GM18505 (cell line): ENCODE measurements around the gene MSANTD1.

Experiments used
- ATAC-seq: cut with Tn5 transposase; IDR thresholded peaks from one replicate; pipeline ENCODE4 v1.9.1; 2021; ENCODE audit not compliant: unreplicated experiment
- POLR2A ChIP-seq: IDR thresholded peaks from 4 replicates; pipeline ENCODE4 v1.6.1; 2011; ENCODE audit warnings: borderline replicate concordance; ENCODE audit not compliant: insufficient read depth, insufficient read length; ENCODE audit errors: extremely low read depth

MSANTD1 gene

GRCh38 chr4:3250438-3250955 lies 1.5 kb downstream of the MSANTD1 start:
- no peak for TF ChIP-seq POLR2A
- no peak for ATAC-seq

GRCh38 chr4:3250956-3251690 lies 2.2 kb downstream of the MSANTD1 start:
- no peak for TF ChIP-seq POLR2A
- ATAC-seq: no peak

GRCh38 chr4:3251691-3252479 lies 2.9 kb downstream of the MSANTD1 start:
- no peak for TF ChIP-seq POLR2A
- ATAC-seq: no peak

- ATAC-seq: no peak
These were observed 3.5 kb downstream of the MSANTD1 start for GRCh38 chr4:3252480-3252828.

GRCh38 chr4:3252831-3253641 lies 4.1 kb downstream of the MSANTD1 start:
- TF ChIP-seq POLR2A: no peak
- no peak for ATAC-seq

More at GRCh38 chr4:3252480-3252828, 3.5 kb downstream of the MSANTD1 start:
- no peak for TF ChIP-seq POLR2A

GRCh38 chr4:3253808-3254207 lies 4.8 kb downstream of the MSANTD1 start:
- ATAC-seq: no peak
- no peak for TF ChIP-seq POLR2A

- ATAC-seq: no peak
- TF ChIP-seq POLR2A: no peak
These were observed 5.6 kb downstream of the MSANTD1 start for GRCh38 chr4:3254302-3255131.

- ATAC-seq: no peak
- TF ChIP-seq POLR2A: no peak
These were observed 6.7 kb downstream of the MSANTD1 start for GRCh38 chr4:3255611-3256186.

GRCh38 chr4:3256230-3257102 lies 7.5 kb downstream of the MSANTD1 start:
- ATAC-seq: no peak
- no peak for TF ChIP-seq POLR2A

- no peak for ATAC-seq
- TF ChIP-seq POLR2A: no peak
These were observed 8.2 kb downstream of the MSANTD1 start for GRCh38 chr4:3257103-3257555.
